ENCODE data around the gene TM9SF1. TPM values are rescaled to one million over a fixed set of nuclear protein-coding genes. Genes with fewer than 3 reads are reported as not detected.
A peak's percentile ranks its signal among the peaks of the same experiment; 100 is the strongest.

The TM9SF1 gene
- total RNA-seq, 1 donor from 2014 or later: 18.3 TPM

DNA sequence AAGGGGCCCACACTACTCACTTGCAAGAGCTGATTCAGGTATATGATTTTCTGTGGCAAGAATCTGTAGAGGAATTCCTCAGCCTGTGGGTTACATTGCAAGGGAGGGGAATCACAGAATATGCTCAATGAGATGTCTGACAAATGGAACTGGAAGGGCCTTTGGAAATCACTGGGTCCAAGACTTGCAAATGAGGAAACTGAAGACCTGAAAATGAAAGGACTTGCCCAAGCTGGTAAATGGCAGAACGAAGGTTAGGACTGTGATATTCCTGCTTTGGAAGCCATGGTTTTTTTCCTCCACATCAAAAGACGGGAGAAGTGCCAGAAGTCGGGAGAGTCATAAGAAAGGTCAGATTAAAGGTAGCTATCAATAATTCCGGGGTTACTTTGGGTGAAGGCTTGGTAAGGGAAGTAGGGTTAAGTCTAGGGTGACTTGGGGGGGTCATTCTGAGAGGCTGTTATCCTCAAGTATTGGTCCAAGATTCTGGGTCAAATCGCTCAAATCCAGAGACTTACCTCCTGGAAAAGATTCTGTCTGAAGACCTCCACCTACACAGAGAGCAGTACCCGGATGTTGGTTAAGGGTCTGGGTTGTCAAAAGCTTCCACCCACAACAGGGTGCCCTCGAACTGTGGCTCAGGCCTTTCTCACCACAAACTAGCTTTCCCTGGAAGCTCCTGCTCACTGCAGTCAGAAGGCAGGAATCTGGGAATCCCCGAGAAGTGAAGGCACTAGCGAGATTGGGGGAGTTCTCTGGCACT lies 49.4 kb downstream of the TM9SF1 start:
- H3K27ac ChIP-seq (ENCODE audit: low read depth, low read length): peak overlapping the region; percentile 90
- H3K4me1 ChIP-seq (ENCODE audit: control insufficient read depth in 3 of 3, insufficient read depth in 3 of 3, low read length in 3 of 3): peaks cover 34 to 61% (median 36%) of the 10 kb centered on the region in 3 donors

DNA sequence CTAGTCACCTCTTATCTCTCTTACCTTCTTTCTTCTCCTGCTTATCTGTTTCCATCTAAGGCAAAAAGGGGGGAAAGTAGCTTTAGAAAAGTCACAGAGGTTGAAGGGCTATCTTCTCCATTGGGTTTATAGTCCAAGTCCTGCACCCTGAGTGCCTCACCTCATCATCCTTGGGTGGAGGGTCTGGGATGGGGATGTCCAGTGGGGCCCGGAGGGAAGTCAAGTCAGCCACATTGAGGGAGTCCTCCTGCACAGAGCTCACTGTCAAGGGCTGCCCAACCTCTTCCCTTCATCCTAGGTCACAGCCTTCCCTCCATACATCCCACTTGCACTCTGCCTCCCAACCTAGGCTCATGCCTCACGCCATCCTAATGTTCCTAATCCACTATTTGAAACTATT lies 50.0 kb downstream of the TM9SF1 start:
- peaks cover 14 to 28% (median 17%) of the 10 kb centered on the region in 3 donors for H3K36me3 ChIP-seq (ENCODE audit: control insufficient read depth in 3 of 3, insufficient read depth in 3 of 3, low read length in 3 of 3)
- peak overlapping the region in 1 of 3 donors; percentile 4 for H3K4me3 ChIP-seq (ENCODE audit: low read length in 3 of 3)
- H3K4me1 ChIP-seq (ENCODE audit: control insufficient read depth in 3 of 3, insufficient read depth in 3 of 3, low read length in 3 of 3): peaks cover 34 to 67% (median 41%) of the 10 kb centered on the region in 3 donors
- no peaks in the 10 kb centered on the region for H3K9me3 ChIP-seq (ENCODE audit: control insufficient read depth in 3 of 3, low read length in 3 of 3)
- H3K27ac ChIP-seq (ENCODE audit: low read depth, low read length): peak overlapping the region; percentile 90
- peak overlapping the region in 2 of 3 donors; percentile 81 to 96 for H3K9ac ChIP-seq (ENCODE audit: low read depth in 1 of 3, low read length in 3 of 3)
- H3K27me3 ChIP-seq (ENCODE audit: control insufficient read depth in 3 of 3, insufficient read depth in 3 of 3, low read length in 3 of 3): no peaks in the 10 kb centered on the region

More for the DNA sequence above, 49.4 kb downstream of the TM9SF1 start:
- Histone ChIP-seq H3K27me3 (ENCODE audit: control insufficient read depth in 3 of 3, insufficient read depth in 3 of 3, low read length in 3 of 3) (no peaks in the 10 kb centered on the region), H3K36me3 (ENCODE audit: control insufficient read depth in 3 of 3, insufficient read depth in 3 of 3, low read length in 3 of 3) (peaks cover 20 to 35% (median 24%) of the 10 kb centered on the region in 3 donors), H3K9ac (ENCODE audit: low read depth in 1 of 3, low read length in 3 of 3) (peak overlapping the region; percentile 81 to 96 (median 91)), H3K4me3 (ENCODE audit: low read length in 3 of 3) (peak overlapping the region; percentile 85 to 97 (median 94)), H3K9me3 (ENCODE audit: control insufficient read depth in 3 of 3, low read length in 3 of 3) (no peaks in the 10 kb centered on the region)

DNA sequence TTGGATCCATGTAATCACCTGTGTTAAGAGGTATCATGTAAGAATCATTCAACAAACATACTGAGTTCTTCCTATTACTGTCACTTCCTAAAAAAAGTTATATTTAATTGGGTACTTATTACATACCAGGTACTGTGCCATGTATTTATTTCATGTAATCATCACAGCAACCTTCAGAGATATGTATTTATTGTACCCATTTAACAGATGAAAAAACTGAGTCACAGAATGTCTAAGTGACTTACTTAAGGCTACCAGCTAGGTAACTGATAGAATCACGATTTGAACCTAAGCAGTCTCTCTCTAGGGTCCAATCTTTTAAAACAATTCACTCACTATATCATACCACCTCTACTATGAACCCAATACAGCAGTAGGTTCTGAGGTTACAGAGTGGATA lies 50.8 kb downstream of the TM9SF1 start:
- Histone ChIP-seq H3K27ac (ENCODE audit: low read depth, low read length) (no peak overlapping the region), H3K9me3 (ENCODE audit: control insufficient read depth in 3 of 3, low read length in 3 of 3) (no peaks in the 10 kb centered on the region), H3K27me3 (ENCODE audit: control insufficient read depth in 3 of 3, insufficient read depth in 3 of 3, low read length in 3 of 3) (no peaks in the 10 kb centered on the region), H3K4me3 (ENCODE audit: low read length in 3 of 3) (no peak overlapping the region), H3K9ac (ENCODE audit: low read depth in 1 of 3, low read length in 3 of 3) (no peak overlapping the region), H3K36me3 (ENCODE audit: control insufficient read depth in 3 of 3, insufficient read depth in 3 of 3, low read length in 3 of 3) (peaks cover 9 to 23% (median 12%) of the 10 kb centered on the region in 3 donors), H3K4me1 (ENCODE audit: control insufficient read depth in 3 of 3, insufficient read depth in 3 of 3, low read length in 3 of 3) (peaks cover 39 to 68% (median 45%) of the 10 kb centered on the region in 3 donors)

DNA sequence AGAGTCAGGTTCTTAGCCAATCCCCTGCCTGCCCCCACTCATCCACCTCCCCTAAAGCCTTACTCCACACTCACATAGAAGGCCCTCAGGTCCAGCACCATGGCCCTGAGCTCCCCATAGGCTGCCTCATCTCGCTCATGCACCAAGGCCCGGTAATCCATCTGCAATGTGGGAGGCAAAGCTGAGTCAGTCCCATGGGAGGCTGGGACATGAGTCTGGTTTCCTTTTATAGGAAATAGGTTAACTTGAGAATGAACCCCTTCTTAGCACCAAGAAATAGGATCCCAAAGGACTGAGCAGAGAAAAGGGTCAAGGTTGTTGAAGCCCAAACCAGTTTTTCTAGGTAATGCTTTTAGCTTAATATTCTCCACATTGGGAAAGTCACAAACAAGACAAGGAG lies 51.7 kb downstream of the TM9SF1 start:
- peaks cover 16 to 24% (median 19%) of the 10 kb centered on the region in 3 donors for H3K36me3 ChIP-seq (ENCODE audit: control insufficient read depth in 3 of 3, insufficient read depth in 3 of 3, low read length in 3 of 3)
- no peak overlapping the region for H3K4me3 ChIP-seq (ENCODE audit: low read length in 3 of 3)
- no peaks in the 10 kb centered on the region for H3K27me3 ChIP-seq (ENCODE audit: control insufficient read depth in 3 of 3, insufficient read depth in 3 of 3, low read length in 3 of 3)
- no peak overlapping the region for H3K9ac ChIP-seq (ENCODE audit: low read depth in 1 of 3, low read length in 3 of 3)
- H3K27ac ChIP-seq (ENCODE audit: low read depth, low read length): no peak overlapping the region
- no peaks in the 10 kb centered on the region for H3K9me3 ChIP-seq (ENCODE audit: control insufficient read depth in 3 of 3, low read length in 3 of 3)
- H3K4me1 ChIP-seq (ENCODE audit: control insufficient read depth in 3 of 3, insufficient read depth in 3 of 3, low read length in 3 of 3): peaks cover 46 to 70% (median 49%) of the 10 kb centered on the region in 3 donors

DNA sequence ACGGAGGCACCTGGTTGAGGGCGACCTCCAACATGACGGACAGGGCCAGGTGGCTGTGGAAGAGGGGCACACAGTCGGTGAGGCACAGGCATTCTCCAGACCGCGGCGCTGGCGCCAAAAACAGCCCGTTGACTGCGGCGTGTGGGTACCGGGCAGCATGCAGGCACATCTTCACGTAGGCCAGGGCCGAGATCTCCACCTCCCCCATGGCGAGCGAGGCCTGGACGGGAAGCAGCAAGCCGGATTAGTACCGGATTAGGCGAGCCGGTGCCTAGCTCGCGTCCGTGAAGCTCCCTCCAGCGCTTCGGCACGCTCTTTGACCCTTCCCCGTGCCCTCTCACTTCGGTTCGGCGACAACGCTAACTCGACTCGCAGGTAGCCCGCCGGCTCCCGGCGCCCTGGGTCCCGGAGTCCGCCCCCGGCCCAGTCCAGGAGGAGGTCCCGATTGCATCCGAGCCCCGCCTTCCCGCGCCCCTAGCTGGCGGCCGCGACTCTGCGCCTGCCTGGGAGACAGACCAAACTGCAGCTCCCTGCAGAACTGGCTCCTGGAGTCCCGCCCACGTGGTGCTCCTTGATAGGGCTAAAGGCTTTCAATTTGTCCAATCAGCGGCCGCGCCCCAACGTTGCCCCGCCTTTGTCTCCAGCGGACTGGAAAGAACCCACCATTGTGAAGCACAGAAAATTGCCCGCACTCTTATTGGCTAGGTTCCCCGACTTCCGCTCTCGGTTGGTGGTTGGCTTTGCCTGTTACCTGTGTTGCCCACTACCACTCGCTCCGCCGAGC lies 54.0 kb downstream of the TM9SF1 start, which contains the start of gene EMC9:
TSS of gene EMC9 (minus strand) at position 495 of the 784 bp plus-strand sequence. CDS start at position 208, 287 bp downstream.
- Histone ChIP-seq H3K4me1 (ENCODE audit: control insufficient read depth in 3 of 3, insufficient read depth in 3 of 3, low read length in 3 of 3) (peaks cover 57 to 82% (median 58%) of the 10 kb centered on the region in 3 donors), H3K36me3 (ENCODE audit: control insufficient read depth in 3 of 3, insufficient read depth in 3 of 3, low read length in 3 of 3) (peaks cover 28 to 35% (median 32%) of the 10 kb centered on the region in 3 donors)

DNA sequence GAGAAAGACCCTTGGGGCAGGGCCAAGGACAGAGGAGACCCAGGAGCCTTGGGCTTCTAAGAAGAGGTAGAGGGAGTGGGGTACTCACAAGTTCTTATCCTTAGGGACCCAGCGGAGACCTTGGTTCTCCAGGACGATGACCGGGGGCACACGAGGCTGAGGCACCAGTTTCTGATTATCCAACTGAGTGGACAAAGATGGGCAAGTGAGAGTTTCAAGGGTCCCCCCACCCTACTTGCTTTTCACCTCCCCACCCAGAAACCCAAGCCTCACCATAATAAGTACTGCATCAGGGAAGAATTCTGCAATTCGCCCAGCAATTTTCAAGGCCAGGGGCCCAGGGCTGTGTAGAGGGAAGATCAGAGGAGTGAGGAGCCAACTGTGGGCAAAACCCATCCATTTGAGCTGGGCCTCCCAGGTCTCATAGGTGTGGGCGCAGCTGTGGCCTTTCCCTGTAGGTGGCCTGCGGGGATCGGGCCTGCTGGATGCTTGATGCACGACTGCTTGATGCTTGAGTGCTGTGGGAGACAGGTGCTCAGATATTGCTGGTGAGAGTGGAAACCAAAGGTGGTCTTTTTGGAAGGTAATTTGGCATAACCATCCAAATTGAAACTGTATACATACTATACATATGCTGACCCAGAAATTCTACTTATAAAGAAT lies 55.8 kb downstream of the TM9SF1 start:
- Histone ChIP-seq H3K4me1 (ENCODE audit: control insufficient read depth in 3 of 3, insufficient read depth in 3 of 3, low read length in 3 of 3) (peaks cover 50 to 76% (median 54%) of the 10 kb centered on the region in 3 donors), H3K9ac (ENCODE audit: low read depth in 1 of 3, low read length in 3 of 3) (peak overlapping the region in 1 of 3 donors; percentile 33), H3K27me3 (ENCODE audit: control insufficient read depth in 3 of 3, insufficient read depth in 3 of 3, low read length in 3 of 3) (no peaks in the 10 kb centered on the region), H3K36me3 (ENCODE audit: control insufficient read depth in 3 of 3, insufficient read depth in 3 of 3, low read length in 3 of 3) (peaks cover 26 to 35% (median 28%) of the 10 kb centered on the region in 3 donors), H3K4me3 (ENCODE audit: low read length in 3 of 3) (peak overlapping the region; percentile 58 to 85 (median 64)), H3K27ac (ENCODE audit: low read depth, low read length) (peak overlapping the region; percentile 1), H3K9me3 (ENCODE audit: control insufficient read depth in 3 of 3, low read length in 3 of 3) (no peaks in the 10 kb centered on the region)

More for the DNA sequence above, 54.0 kb downstream of the TM9SF1 start, which contains the start of gene EMC9:
- Histone ChIP-seq H3K27me3 (ENCODE audit: control insufficient read depth in 3 of 3, insufficient read depth in 3 of 3, low read length in 3 of 3) (no peaks in the 10 kb centered on the region), H3K27ac (ENCODE audit: low read depth, low read length) (peak within 1 kb of the TSS; percentile 86), H3K9ac (ENCODE audit: low read depth in 1 of 3, low read length in 3 of 3) (peak within 1 kb of the TSS; percentile 85 to 95 (median 93)), H3K4me3 (ENCODE audit: low read length in 3 of 3) (peak within 1 kb of the TSS; percentile 85 to 97 (median 93)), H3K9me3 (ENCODE audit: control insufficient read depth in 3 of 3, low read length in 3 of 3) (no peaks in the 10 kb centered on the region)

Small RNAs within 50 kb of the gene (small RNA-seq; reads per million reads assigned to genes)
- not detected for gene AL136295.4
- not detected for gene CHMP4A
- gene IPO4: not detected
- gene IRF9: not detected
- not detected for gene MDP1
- 0.23 reads per million, percentile 10 among the genes with 10 or more reads in this experiment for gene RNA5SP383

Other genes starting within 250 kb of the TM9SF1 start
- gene DHRS4, start 241.7 kb downstream of the TM9SF1 start, total RNA-seq: 21.4 TPM
- gene DHRS4L2, start 206.5 kb downstream of the TM9SF1 start, total RNA-seq: 8.9 TPM
- gene CARMIL3, start 143.4 kb downstream of the TM9SF1 start, total RNA-seq: under 0.01 TPM
- not detected for gene CPNE6, start 123.9 kb downstream of the TM9SF1 start, total RNA-seq
- 3.7 TPM for gene PCK2, start 101.1 kb downstream of the TM9SF1 start, total RNA-seq
- gene DCAF11, start 80.7 kb downstream of the TM9SF1 start, total RNA-seq: 85.6 TPM
- 2.1 TPM for gene NRL, start 80.5 kb downstream of the TM9SF1 start, total RNA-seq
- 172 TPM for gene FITM1, start 64.8 kb downstream of the TM9SF1 start, total RNA-seq
- gene PSME1, start 59.2 kb downstream of the TM9SF1 start, total RNA-seq: 89.8 TPM
- gene EMC9, start 53.9 kb downstream of the TM9SF1 start, total RNA-seq: 12.0 TPM
- gene PSME2, start 48.8 kb downstream of the TM9SF1 start, total RNA-seq: 58.5 TPM
- gene RNF31, start 47.9 kb downstream of the TM9SF1 start, total RNA-seq: 33.4 TPM
- gene IRF9, start 34.2 kb downstream of the TM9SF1 start, total RNA-seq: 50.6 TPM
- gene REC8, start 23.4 kb downstream of the TM9SF1 start, total RNA-seq: 2.1 TPM
- gene IPO4, start 6.6 kb downstream of the TM9SF1 start, total RNA-seq: 32.9 TPM
- gene TSSK4, start 10.3 kb upstream of the TM9SF1 start, total RNA-seq: 0.52 TPM
- 29.2 TPM for gene CHMP4A, start 18.0 kb upstream of the TM9SF1 start, total RNA-seq
- 9.9 TPM for gene MDP1, start 20.6 kb upstream of the TM9SF1 start, total RNA-seq
- gene NEDD8, start 36.9 kb upstream of the TM9SF1 start, total RNA-seq: 81.9 TPM
- gene GMPR2, start 37.5 kb upstream of the TM9SF1 start, total RNA-seq: 49.6 TPM
- gene TINF2, start 47.2 kb upstream of the TM9SF1 start, total RNA-seq: 34.4 TPM
- gene TGM1, start 67.7 kb upstream of the TM9SF1 start, total RNA-seq: 0.52 TPM
- 11.5 TPM for gene RABGGTA, start 76.2 kb upstream of the TM9SF1 start, total RNA-seq
- gene DHRS1, start 104.3 kb upstream of the TM9SF1 start, total RNA-seq: 6.3 TPM
- 22.4 TPM for gene NOP9, start 104.4 kb upstream of the TM9SF1 start, total RNA-seq
- 4.7 TPM for gene CIDEB, start 112.5 kb upstream of the TM9SF1 start, total RNA-seq
- gene LTB4R2, start 114.7 kb upstream of the TM9SF1 start, total RNA-seq: 1.6 TPM
- 2.1 TPM for gene LTB4R, start 116.1 kb upstream of the TM9SF1 start, total RNA-seq
- gene ADCY4, start 139.6 kb upstream of the TM9SF1 start, total RNA-seq: 9.9 TPM
- 1.6 TPM for gene RIPK3, start 144.6 kb upstream of the TM9SF1 start, total RNA-seq
- 21.4 TPM for gene NFATC4, start 172.7 kb upstream of the TM9SF1 start, total RNA-seq
- gene NYNRIN, start 203.6 kb upstream of the TM9SF1 start, total RNA-seq: 19.3 TPM
- gene CBLN3, start 234.2 kb upstream of the TM9SF1 start, total RNA-seq: under 0.01 TPM
- gene KHNYN, start 234.5 kb upstream of the TM9SF1 start, total RNA-seq: 38.1 TPM
- 12.0 TPM for gene SDR39U1, start 247.3 kb upstream of the TM9SF1 start, total RNA-seq